ENCODE measurements around the gene CAT. TPM values are rescaled to one million over a fixed set of nuclear protein-coding genes. Genes with fewer than 3 reads are reported as not detected.
A peak's percentile ranks its signal among the peaks of the same experiment; 100 is the strongest.

Gene CAT
- total and polyA plus RNA-seq, 12 donors, result 42.0 to 134 (median 79.6) TPM

DNA sequence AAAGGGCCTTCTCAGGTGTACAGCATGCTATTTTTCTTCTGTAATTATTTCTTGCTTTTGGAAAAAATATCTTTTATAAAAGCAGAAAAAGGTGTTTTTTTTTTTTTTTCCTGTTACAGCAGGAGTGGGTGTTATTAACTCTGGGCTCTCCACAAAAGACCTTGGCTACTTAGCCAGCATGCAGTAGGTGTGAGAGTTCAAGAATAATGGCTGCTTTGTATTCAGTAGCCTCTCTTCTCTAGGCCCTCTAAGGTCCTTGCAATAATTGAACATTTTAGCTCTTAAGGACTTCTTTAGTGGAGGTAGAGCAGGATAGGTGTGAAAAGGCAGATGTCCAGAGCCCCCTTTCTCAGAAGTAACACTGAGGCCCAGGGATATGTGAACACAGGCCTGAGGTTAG is 71.5 kb downstream of the CAT start:
- ATAC-seq (no peak), DNase-seq (no peak)
- intact Hi-C loops (cut with DNase I), result loop anchor here in 2 of 10 donors (5.0 to 10.0 kb wide), 3 partner anchors 385 to 885 kb away; no protein-coding TSS in a partner anchor

DNA sequence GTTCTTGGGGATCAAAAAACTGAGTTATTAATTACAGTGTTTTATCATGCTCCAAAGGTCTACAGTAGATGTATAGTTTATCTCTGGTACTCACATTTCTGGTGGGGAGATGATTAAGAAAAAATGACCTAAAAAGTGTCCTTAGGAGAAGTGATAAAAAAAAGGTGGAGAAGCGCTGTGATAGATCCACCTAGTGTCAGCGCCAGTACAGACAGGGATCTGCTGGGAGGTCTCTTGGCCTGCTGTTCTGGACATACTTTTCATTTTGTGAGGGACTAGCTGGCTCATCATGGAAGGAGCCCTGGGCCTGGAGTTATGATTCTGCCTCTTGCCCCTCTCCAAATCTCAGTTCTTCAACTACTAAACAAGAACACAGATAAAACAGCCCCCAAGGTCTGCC is 71.9 kb downstream of the CAT start:
- TF ChIP-seq, protein P1, sequence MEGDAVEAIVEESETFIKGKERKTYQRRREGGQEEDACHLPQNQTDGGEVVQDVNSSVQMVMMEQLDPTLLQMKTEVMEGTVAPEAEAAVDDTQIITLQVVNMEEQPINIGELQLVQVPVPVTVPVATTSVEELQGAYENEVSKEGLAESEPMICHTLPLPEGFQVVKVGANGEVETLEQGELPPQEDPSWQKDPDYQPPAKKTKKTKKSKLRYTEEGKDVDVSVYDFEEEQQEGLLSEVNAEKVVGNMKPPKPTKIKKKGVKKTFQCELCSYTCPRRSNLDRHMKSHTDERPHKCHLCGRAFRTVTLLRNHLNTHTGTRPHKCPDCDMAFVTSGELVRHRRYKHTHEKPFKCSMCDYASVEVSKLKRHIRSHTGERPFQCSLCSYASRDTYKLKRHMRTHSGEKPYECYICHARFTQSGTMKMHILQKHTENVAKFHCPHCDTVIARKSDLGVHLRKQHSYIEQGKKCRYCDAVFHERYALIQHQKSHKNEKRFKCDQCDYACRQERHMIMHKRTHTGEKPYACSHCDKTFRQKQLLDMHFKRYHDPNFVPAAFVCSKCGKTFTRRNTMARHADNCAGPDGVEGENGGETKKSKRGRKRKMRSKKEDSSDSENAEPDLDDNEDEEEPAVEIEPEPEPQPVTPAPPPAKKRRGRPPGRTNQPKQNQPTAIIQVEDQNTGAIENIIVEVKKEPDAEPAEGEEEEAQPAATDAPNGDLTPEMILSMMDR (IDR thresholded peaks at IDR 0.05), result no peak
- Histone ChIP-seq H3K4me1 (peaks cover 0 to 12% (median 0%) of the 10 kb centered on the region in 9 donors), H3K36me3 (no peaks in the 10 kb centered on the region), H3K27ac (no peak overlapping the region), H3K4me3 (no peak overlapping the region), H3K27me3 (no peaks in the 10 kb centered on the region), H3K9me3 (no peaks in the 10 kb centered on the region)
- intact Hi-C loops (cut with DNase I), result loop anchor here in 2 of 10 donors (5.0 to 10.0 kb wide), 3 partner anchors 384 to 884 kb away; no protein-coding TSS in a partner anchor
- 93 to 96% methylated on average over 2 of the region's 2 CpGs for WGBS, 2 donors
- DNase-seq (no peak), ATAC-seq (no peak)

More for the DNA sequence above, 71.5 kb downstream of the CAT start:
- Histone ChIP-seq H3K36me3 (no peaks in the 10 kb centered on the region), H3K9me3 (no peaks in the 10 kb centered on the region), H3K4me1 (peaks cover 0 to 12% (median 0%) of the 10 kb centered on the region in 9 donors), H3K4me3 (no peak overlapping the region), H3K27ac (no peak overlapping the region), H3K27me3 (no peaks in the 10 kb centered on the region)
- TF ChIP-seq, protein P1 (IDR thresholded peaks at IDR 0.05), result no peak

GRCh38 chr11:34512840-34513681 is 74.3 kb downstream of the CAT start:
- Histone ChIP-seq H3K27ac (no peak overlapping the region), H3K36me3 (no peaks in the 10 kb centered on the region), H3K4me1 (peaks cover 0 to 12% (median 0%) of the 10 kb centered on the region in 9 donors), H3K27me3 (peaks cover 0 to 5% (median 0%) of the 10 kb centered on the region in 7 donors), H3K9me3 (no peaks in the 10 kb centered on the region), H3K4me3 (no peak overlapping the region)
- intact Hi-C loops (cut with DNase I), result loop anchor here in 2 of 10 donors (5.0 to 10.0 kb wide), 3 partner anchors 382 to 882 kb away; no protein-coding TSS in a partner anchor
- ATAC-seq (peak in 6 of 8 donors; percentile 62 to 85 (median 69)), DNase-seq (peak; percentile 21 to 31)
- WGBS, 2 donors, result 70 to 71% methylated on average over 24 of the region's 24 CpGs
- TF ChIP-seq, protein P1 (IDR thresholded peaks at IDR 0.05), result peak; percentile 5 to 74 (median 58)

DNA sequence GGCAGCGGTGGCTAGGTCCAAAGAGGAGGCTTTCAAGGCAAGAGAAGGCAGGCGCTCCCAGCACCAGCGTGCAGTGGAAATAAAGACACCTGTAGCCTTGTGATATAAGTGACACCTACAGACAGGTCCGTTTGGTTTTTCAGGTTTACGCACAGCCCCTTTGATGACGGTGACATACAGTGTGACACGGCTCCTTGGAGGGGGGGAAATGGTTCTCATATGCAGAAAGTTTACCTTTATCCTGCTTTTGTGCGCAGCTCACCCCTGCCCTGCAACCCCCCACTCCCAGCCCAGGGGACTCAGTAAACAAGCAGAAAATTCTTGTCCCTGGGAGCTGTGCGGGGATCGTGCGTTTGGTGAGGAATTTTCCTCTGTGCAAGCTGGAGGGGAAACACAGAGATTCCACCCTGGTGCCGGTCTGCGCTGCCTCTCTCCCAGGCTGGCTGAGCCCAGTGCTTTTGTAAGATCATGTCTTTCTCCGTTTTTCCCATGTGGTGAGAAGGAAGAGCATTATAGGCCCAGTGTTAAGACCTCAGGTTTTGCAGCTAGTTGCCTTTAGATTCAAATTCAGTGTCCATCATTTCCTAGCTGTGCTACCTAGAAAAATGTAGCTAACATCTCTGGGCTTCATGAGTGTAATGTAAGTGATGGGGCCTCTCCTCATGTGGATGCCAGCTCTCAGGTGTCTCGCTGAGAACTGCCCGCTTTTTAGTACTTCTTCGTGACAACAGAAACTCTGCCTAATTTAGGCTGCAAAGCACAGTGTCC is 75.1 kb downstream of the CAT start, which contains the start of gene ELF5:
Gene ELF5 (minus strand): TSS at position 113 of the 768 bp plus-strand sequence. CDS start 8,045 bp downstream, outside the sequence.
- Histone ChIP-seq H3K4me1 (peaks cover 0 to 10% (median 0%) of the 10 kb centered on the region in 9 donors), H3K27ac (no peak within 1 kb of the TSS), H3K36me3 (no peaks in the 10 kb centered on the region), H3K27me3 (peaks cover 0 to 5% (median 0%) of the 10 kb centered on the region in 7 donors), H3K9me3 (no peaks in the 10 kb centered on the region), H3K4me3 (no peak within 1 kb of the TSS)
- DNase-seq, result no peak
- ATAC-seq, result peak in 1 of 8 donors; percentile 17
- intact Hi-C loops (cut with DNase I), result loop anchor here in 2 of 10 donors (5.0 to 10.0 kb wide), 3 partner anchors 381 to 881 kb away; no protein-coding TSS in a partner anchor
- TF ChIP-seq, protein P1 (IDR thresholded peaks at IDR 0.05), result no peak
- 80% methylated on average over 17 of the region's 17 CpGs for WGBS, 2 donors

All from heart right ventricle (tissue), 16 donors.